EL (cell line): ENCODE measurements around the gene GRWD1.

Source experiments
- DNase-seq: peaks from one replicate; pipeline ENCODE4 v3.0.0-alpha.2; 2016

The GRWD1 gene

GRCh38 chr19:48461651-48461981 lies 15.8 kb downstream of the GRWD1 start:
- no peak for DNase-seq

GRCh38 chr19:48461982-48462655 lies 16.3 kb downstream of the GRWD1 start:
- DNase-seq, result no peak

GRCh38 chr19:48465215-48465614 lies 19.4 kb downstream of the GRWD1 start:
- no peak for DNase-seq

- peak; percentile 77 for DNase-seq
Observed at GRCh38 chr19:48466561-48467325, 21.0 kb downstream of the GRWD1 start.

GRCh38 chr19:48468772-48469288 lies 23.0 kb downstream of the GRWD1 start:
- DNase-seq, result peak; percentile 100

- DNase-seq, result peak; percentile 85
Observed at GRCh38 chr19:48469289-48469881, 23.6 kb downstream of the GRWD1 start, which contains the start of gene CYTH2. CYTH2 (plus strand) TSS chr19:48469369; CDS start chr19:48469508, 139 bp downstream.

GRCh38 chr19:48469934-48470680 lies 24.3 kb downstream of the GRWD1 start:
- DNase-seq, result no peak

GRCh38 chr19:48470856-48471255 lies 25.1 kb downstream of the GRWD1 start:
- DNase-seq, result no peak

- DNase-seq, result no peak
Observed at GRCh38 chr19:48471836-48472235, 26.1 kb downstream of the GRWD1 start.

- no peak for DNase-seq
Observed at GRCh38 chr19:48473161-48473966, 27.6 kb downstream of the GRWD1 start.

- no peak for DNase-seq
Observed at GRCh38 chr19:48474084-48474592, 28.4 kb downstream of the GRWD1 start.

- DNase-seq, result no peak
Observed at GRCh38 chr19:48475369-48476068, 29.7 kb downstream of the GRWD1 start.

GRCh38 chr19:48476176-48476575 lies 30.4 kb downstream of the GRWD1 start:
- no peak for DNase-seq

GRCh38 chr19:48477067-48477685 lies 31.4 kb downstream of the GRWD1 start:
- DNase-seq, result no peak

GRCh38 chr19:48477698-48478338 lies 32.0 kb downstream of the GRWD1 start:
- DNase-seq, result no peak

- no peak for DNase-seq
Observed at GRCh38 chr19:48478339-48479256, 32.8 kb downstream of the GRWD1 start.

- DNase-seq, result no peak
Observed at GRCh38 chr19:48479686-48480085, 33.9 kb downstream of the GRWD1 start.

GRCh38 chr19:48480183-48480557 lies 34.4 kb downstream of the GRWD1 start:
- DNase-seq, result no peak
